ENCODE data around the gene PITPNC1.
"Not testable (repeated sequence)": the region's sequence is repeated elsewhere in the genome, so short reads cannot be mapped to it uniquely, and the experiment has no call there.

PITPNC1 gene

GRCh38 chr17:67594115-67594880 lies 217.2 kb downstream of the PITPNC1 start:
- DNase-seq = no peak

- no peak for DNase-seq
Observed at GRCh38 chr17:67600408-67600807, 223.3 kb downstream of the PITPNC1 start.

- no peak for DNase-seq
Observed at GRCh38 chr17:67601897-67602296, 224.8 kb downstream of the PITPNC1 start.

- no peak for DNase-seq
Observed at GRCh38 chr17:67602444-67602843, 225.4 kb downstream of the PITPNC1 start.

GRCh38 chr17:67602974-67603373 lies 225.9 kb downstream of the PITPNC1 start:
- peak; percentile 8 for DNase-seq

- DNase-seq = no peak
Observed at GRCh38 chr17:67605256-67605912, 228.3 kb downstream of the PITPNC1 start.

- no peak for DNase-seq
Observed at GRCh38 chr17:67606471-67606870, 229.4 kb downstream of the PITPNC1 start.

- DNase-seq = no peak
Observed at GRCh38 chr17:67606896-67607604, 230.0 kb downstream of the PITPNC1 start.

- DNase-seq = no peak
Observed at GRCh38 chr17:67610061-67610460, 233.0 kb downstream of the PITPNC1 start.

- DNase-seq = no peak
Observed at GRCh38 chr17:67613961-67614360, 236.9 kb downstream of the PITPNC1 start.

- DNase-seq = no peak
Observed at GRCh38 chr17:67615011-67615561, 238.0 kb downstream of the PITPNC1 start.

- no peak for DNase-seq
Observed at GRCh38 chr17:67615736-67616135, 238.7 kb downstream of the PITPNC1 start.

- no peak for DNase-seq
Observed at GRCh38 chr17:67617304-67617899, 240.3 kb downstream of the PITPNC1 start.

GRCh38 chr17:67619555-67619954 lies 242.5 kb downstream of the PITPNC1 start:
- no peak for DNase-seq

- no peak for DNase-seq
Observed at GRCh38 chr17:67620088-67620487, 243.0 kb downstream of the PITPNC1 start.

GRCh38 chr17:67620636-67621035 lies 243.6 kb downstream of the PITPNC1 start:
- DNase-seq = no peak

- DNase-seq = no peak
Observed at GRCh38 chr17:67623767-67624166, 246.7 kb downstream of the PITPNC1 start.

GRCh38 chr17:67624886-67625656 lies 248.0 kb downstream of the PITPNC1 start:
- DNase-seq = no peak

- DNase-seq = no peak
Observed at GRCh38 chr17:67625971-67626370, 248.9 kb downstream of the PITPNC1 start.

- no peak for DNase-seq
Observed at GRCh38 chr17:67628580-67629013, 251.5 kb downstream of the PITPNC1 start.

- peak; percentile 15 for DNase-seq
Observed at GRCh38 chr17:67629971-67630320, 252.9 kb downstream of the PITPNC1 start.

- not testable (repeated sequence) for DNase-seq
Observed at GRCh38 chr17:67630836-67631235, 253.8 kb downstream of the PITPNC1 start.

Data from NCI-H226 (cell line).